Gastroesophageal sphincter (tissue), 3 donors: ENCODE measurements around the gene INSYN1.

Experiments
- EP300 ChIP-seq: sonication (generic); formaldehyde crosslinking; IDR thresholded peaks from one replicate; pipeline ENCODE4 v1.6.1; 2017; ENCODE audit warnings: antibody characterized with exemption, mild to moderate bottlenecking
- POLR2A ChIP-seq, 2 donors: fragments of 450-650 bp; IDR thresholded peaks; one replicate each; pipeline ENCODE4 v1.6.1; 2017; ENCODE audit warnings: antibody characterized with exemption in 2 of 2, mild to moderate bottlenecking in 2 of 2, moderate library complexity in 1 of 2
- POLR2AphosphoS5 ChIP-seq: sonication (generic); formaldehyde crosslinking; IDR thresholded peaks from one replicate; pipeline ENCODE4 v1.6.1; 2017; ENCODE audit warnings: antibody characterized with exemption
- TF ChIP-seq, protein P1 (sequence below), 4 experiments: fragments of 200-600 bp in 2 of 4; fragments of 450-650 bp in 2 of 4; sonication (generic) in 1 of 4; IDR thresholded peaks; one replicate each; pipeline ENCODE4 v1.5.1; 2017 to 2019; ENCODE audit warnings: antibody characterized with exemption in 4 of 4, mild to moderate bottlenecking in 2 of 4, moderate library complexity in 2 of 4

DNA sequence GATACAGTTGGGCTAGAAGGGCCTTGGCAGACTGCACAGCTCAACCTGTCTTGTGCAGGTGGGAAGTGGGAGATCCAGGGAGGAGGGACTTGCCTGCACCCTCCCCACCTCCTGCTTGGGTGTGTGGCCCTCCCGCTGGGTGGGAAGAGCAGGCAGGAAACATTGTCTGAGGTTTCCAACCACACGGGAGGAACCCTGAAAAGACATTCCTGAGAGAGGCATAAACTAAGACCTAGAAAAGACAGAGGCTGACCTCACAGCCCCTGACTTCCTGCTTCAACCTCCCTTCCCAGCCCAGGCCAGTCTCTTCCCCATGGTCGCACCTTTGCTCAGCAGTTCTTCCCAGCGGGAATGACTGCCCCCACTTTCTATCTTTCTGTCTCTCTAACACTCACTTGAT is 46.3 kb upstream of the INSYN1 start:
- TF ChIP-seq, protein P1, sequence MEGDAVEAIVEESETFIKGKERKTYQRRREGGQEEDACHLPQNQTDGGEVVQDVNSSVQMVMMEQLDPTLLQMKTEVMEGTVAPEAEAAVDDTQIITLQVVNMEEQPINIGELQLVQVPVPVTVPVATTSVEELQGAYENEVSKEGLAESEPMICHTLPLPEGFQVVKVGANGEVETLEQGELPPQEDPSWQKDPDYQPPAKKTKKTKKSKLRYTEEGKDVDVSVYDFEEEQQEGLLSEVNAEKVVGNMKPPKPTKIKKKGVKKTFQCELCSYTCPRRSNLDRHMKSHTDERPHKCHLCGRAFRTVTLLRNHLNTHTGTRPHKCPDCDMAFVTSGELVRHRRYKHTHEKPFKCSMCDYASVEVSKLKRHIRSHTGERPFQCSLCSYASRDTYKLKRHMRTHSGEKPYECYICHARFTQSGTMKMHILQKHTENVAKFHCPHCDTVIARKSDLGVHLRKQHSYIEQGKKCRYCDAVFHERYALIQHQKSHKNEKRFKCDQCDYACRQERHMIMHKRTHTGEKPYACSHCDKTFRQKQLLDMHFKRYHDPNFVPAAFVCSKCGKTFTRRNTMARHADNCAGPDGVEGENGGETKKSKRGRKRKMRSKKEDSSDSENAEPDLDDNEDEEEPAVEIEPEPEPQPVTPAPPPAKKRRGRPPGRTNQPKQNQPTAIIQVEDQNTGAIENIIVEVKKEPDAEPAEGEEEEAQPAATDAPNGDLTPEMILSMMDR (IDR thresholded peaks at IDR 0.05) = no peak
- no peak for TF ChIP-seq POLR2AphosphoS5
- TF ChIP-seq POLR2A (IDR thresholded peaks at IDR 0.05) = no peak
- no peak for TF ChIP-seq EP300
